H9 (cell line): Measurements from ENCODE around the gene GRK1. TPM values are rescaled to one million over a fixed set of nuclear protein-coding genes. Genes with fewer than 3 reads are reported as not detected.

Experiments
- DNase-seq: peaks from one replicate; pipeline ENCODE4 v3.0.0-alpha.2; 2017
- H2AFZ ChIP-seq: one replicate; pipeline ENCODE4 v1.6.1; 2013; ENCODE audit warnings: mild to moderate bottlenecking, low read length, control low read depth, moderate library complexity
- H2AK5ac ChIP-seq: 2 replicates; pipeline ENCODE4 v1.6.1; 2013; ENCODE audit warnings: low read length, control low read depth, mixed read lengths; ENCODE audit not compliant: insufficient read length
- H2BK120ac ChIP-seq: one replicate; pipeline ENCODE4 v1.6.1; 2013; ENCODE audit warnings: low read depth, mild to moderate bottlenecking, low read length, control low read depth, inconsistent platforms; ENCODE audit not compliant: poor library complexity, severe bottlenecking
- H2BK12ac ChIP-seq: 2 replicates; pipeline ENCODE4 v1.6.1; 2013; ENCODE audit warnings: low read length, control low read depth, mixed read lengths, low read depth; ENCODE audit not compliant: insufficient read length
- H2BK15ac ChIP-seq: 2 replicates; pipeline ENCODE4 v1.6.1; 2013; ENCODE audit warnings: low read depth, low read length, control low read depth
- H2BK20ac ChIP-seq: one replicate; pipeline ENCODE4 v1.6.1; 2013; ENCODE audit warnings: low read depth, mild to moderate bottlenecking, low read length, control low read depth, inconsistent platforms; ENCODE audit not compliant: poor library complexity, severe bottlenecking
- H2BK5ac ChIP-seq: 2 replicates; pipeline ENCODE4 v1.6.1; 2013; ENCODE audit warnings: low read length, control low read depth, mixed read lengths; ENCODE audit not compliant: insufficient read length
- H3K14ac ChIP-seq: 2 replicates; pipeline ENCODE4 v1.6.1; 2013; ENCODE audit warnings: low read length, control low read depth; ENCODE audit not compliant: insufficient read depth
- H3K18ac ChIP-seq: 2 replicates; pipeline ENCODE4 v1.6.1; 2013; ENCODE audit warnings: low read depth, mild to moderate bottlenecking, mixed read lengths, low read length, control low read depth; ENCODE audit not compliant: insufficient read length
- H3K23ac ChIP-seq: 2 replicates; pipeline ENCODE4 v1.6.1; 2013; ENCODE audit warnings: low read length, control low read depth, mixed read lengths, low read depth; ENCODE audit not compliant: insufficient read length
- H3K23me2 ChIP-seq: 2 replicates; pipeline ENCODE4 v1.6.1; 2013; ENCODE audit warnings: low read depth, mild to moderate bottlenecking, mixed read lengths, low read length, control low read depth; ENCODE audit not compliant: insufficient read length, poor library complexity, severe bottlenecking
- H3K27ac ChIP-seq: 2 replicates; pipeline ENCODE4 v1.5.1; 2013; ENCODE audit warnings: low read length, control low read depth, mixed read lengths, low read depth; ENCODE audit not compliant: insufficient read length
- H3K27me3 ChIP-seq: 2 replicates; pipeline ENCODE4 v1.6.1; 2013; ENCODE audit warnings: low read length, control low read depth, inconsistent platforms; ENCODE audit not compliant: insufficient read depth
- H3K4ac ChIP-seq: 2 replicates; pipeline ENCODE4 v1.6.1; 2013; ENCODE audit warnings: low read depth, mild to moderate bottlenecking, control low read depth, inconsistent platforms, low read length, moderate library complexity
- H3K4me1 ChIP-seq: 2 replicates; pipeline ENCODE4 v1.6.1; 2013; ENCODE audit warnings: low read length, control low read depth, inconsistent platforms; ENCODE audit not compliant: insufficient read depth
- H3K4me2 ChIP-seq: 2 replicates; pipeline ENCODE4 v1.6.1; 2013; ENCODE audit warnings: low read length, control low read depth, mixed read lengths; ENCODE audit not compliant: insufficient read length, insufficient read depth
- H3K56ac ChIP-seq: 2 replicates; pipeline ENCODE4 v1.6.1; 2013; ENCODE audit warnings: low read depth, mild to moderate bottlenecking, mixed read lengths, low read length, control low read depth; ENCODE audit not compliant: insufficient read length
- H3K79me1 ChIP-seq: 2 replicates; pipeline ENCODE4 v1.6.1; 2013; ENCODE audit warnings: low read depth, mild to moderate bottlenecking, moderate library complexity, low read length, control low read depth, inconsistent platforms; ENCODE audit not compliant: insufficient read depth, poor library complexity, severe bottlenecking
- H3K79me2 ChIP-seq: 2 replicates; pipeline ENCODE4 v1.6.1; 2013; ENCODE audit warnings: low read length, control low read depth, inconsistent platforms; ENCODE audit not compliant: insufficient read depth
- H3K9ac ChIP-seq: 2 replicates; pipeline ENCODE4 v1.6.1; 2013; ENCODE audit warnings: low read length, control low read depth, mixed read lengths; ENCODE audit not compliant: insufficient read length; ENCODE audit errors: extremely low read depth
- H3K9me3 ChIP-seq: one replicate; pipeline ENCODE4 v1.6.1; 2013; ENCODE audit warnings: low read depth, low read length, inconsistent platforms; ENCODE audit not compliant: control insufficient read depth
- H3T11ph ChIP-seq: one replicate; pipeline ENCODE4 v1.6.1; 2013; ENCODE audit warnings: mild to moderate bottlenecking, low read length, control low read depth, inconsistent platforms
- H4K20me1 ChIP-seq: one replicate; pipeline ENCODE4 v1.6.1; 2013; ENCODE audit not compliant: control insufficient read depth, insufficient read length, insufficient read depth
- H4K5ac ChIP-seq: 2 replicates; pipeline ENCODE4 v1.6.1; 2013; ENCODE audit warnings: low read depth, mild to moderate bottlenecking, mixed read lengths, low read length, control low read depth; ENCODE audit not compliant: insufficient read length
- H4K8ac ChIP-seq: replicated peaks from 2 replicates; pipeline ENCODE4 v1.6.1; 2013; ENCODE audit warnings: low read length, control low read depth, mixed read lengths, low read depth; ENCODE audit not compliant: insufficient read length
- H4K91ac ChIP-seq: 2 replicates; pipeline ENCODE4 v1.6.1; 2013; ENCODE audit warnings: low read depth, mild to moderate bottlenecking, moderate library complexity, mixed read lengths, low read length, control low read depth; ENCODE audit not compliant: insufficient read length
- H3K27ac Mint-ChIP-seq, 3 experiments: 2 replicates in 2 of 3; 3 replicates in 1 of 3; pipeline ENCODE4 v1.8.0; 2020 to 2021; ENCODE audit warnings: mixed read lengths in 3 of 3, mild to moderate bottlenecking in 1 of 3, moderate library complexity in 1 of 3
- H3K27me3 Mint-ChIP-seq: 2 replicates; pipeline ENCODE4 v1.8.0; 2021; ENCODE audit warnings: low read depth, mild to moderate bottlenecking, moderate library complexity, mixed read lengths
- H3K36me3 Mint-ChIP-seq, 3 experiments: 2 replicates in 2 of 3; 3 replicates in 1 of 3; pipeline ENCODE4 v1.8.0; 2020 to 2021; ENCODE audit warnings: low read depth in 3 of 3, mixed read lengths in 3 of 3; ENCODE audit not compliant: insufficient read depth in 1 of 3
- H3K4me1 Mint-ChIP-seq, 2 experiments: 2 replicates each; pipeline ENCODE4 v1.8.0; 2020; ENCODE audit warnings: mixed read lengths in 2 of 2
- H3K4me3 Mint-ChIP-seq, 2 experiments: 2 replicates in 1 of 2; 3 replicates in 1 of 2; pipeline ENCODE4 v1.8.0; 2020 to 2021; ENCODE audit warnings: mild to moderate bottlenecking in 2 of 2, mixed read lengths in 2 of 2, moderate library complexity in 1 of 2
- H3K9me3 Mint-ChIP-seq, 2 experiments: 2 replicates in 1 of 2; 3 replicates in 1 of 2; pipeline ENCODE4 v1.8.0; 2020; ENCODE audit warnings: mild to moderate bottlenecking in 2 of 2, mixed read lengths in 2 of 2, moderate library complexity in 1 of 2
- CTCF ChIP-seq: fragments of 200-600 bp; sonication (generic); conservative IDR thresholded peaks from 3 replicates; pipeline ENCODE4 v1.8.0; 2021; ENCODE audit warnings: antibody characterized with exemption, mild to moderate bottlenecking
- WGBS: extraction: QIAGEN DNeasy Blood & Tissue Kit; methylation state at CpG from one replicate; pipeline ENCODE4 v1.1.7; 2013; ENCODE audit warnings: missing lambda C conversion rate, low lambda C conversion rate, mixed read lengths; ENCODE audit not compliant: insufficient read length; ENCODE audit errors: extremely low coverage; 5-methylcytosine and 5-hydroxymethylcytosine counted together
- total RNA-seq: library from RNA; stranded (reverse); gene quantifications from 2 replicates; pipeline ENCODE4 v1.2.1, GENCODE V29; 2021

Gene GRK1
- total RNA-seq, 1 experiment from 2014 or later, result 0.31 TPM

GRCh38 chr13:113748862-113749451, 81.9 kb downstream of the GRK1 start:
- Histone ChIP-seq H2BK12ac (no peak overlapping the region), H4K8ac (no peak overlapping the region), H2BK5ac (no peak overlapping the region), H3K4me2 (no peak overlapping the region), H2BK120ac (no peak overlapping the region), H3K14ac (no peak overlapping the region), H3K23ac (no peak overlapping the region), H4K5ac (no peak overlapping the region), H4K20me1 (no peaks in the 10 kb centered on the region), H3K56ac (no peak overlapping the region), H3K79me1 (no peaks in the 10 kb centered on the region), H2AK5ac (no peak overlapping the region), H3K4ac (no peak overlapping the region), H3K9me3 (no peaks in the 10 kb centered on the region), H2BK15ac (no peak overlapping the region), H3K18ac (no peak overlapping the region), H3K9ac (no peak overlapping the region), H3K27ac (no peak overlapping the region), H2BK20ac (no peak overlapping the region), H3K4me1 (no peaks in the 10 kb centered on the region), H3K23me2 (no peaks in the 10 kb centered on the region), H3K79me2 (no peaks in the 10 kb centered on the region), H3T11ph (no peak overlapping the region), H4K91ac (no peak overlapping the region), H2AFZ (no peak overlapping the region), H3K27me3 (no peaks in the 10 kb centered on the region)
- no peak for DNase-seq
- Mint-ChIP-seq H3K4me3 (no peak overlapping the region), H3K4me1 (peaks cover 0 to 3% of the 10 kb centered on the region in 2 experiments; a peak in 1 of 4 replicates), H3K27ac (no peak overlapping the region), H3K27me3 (peaks cover 6% of the 10 kb centered on the region), H3K36me3 (peaks cover 0 to 10% (median 3%) of the 10 kb centered on the region in 3 experiments; a peak in 3 of 7 replicates), H3K9me3 (peaks cover 10 to 11% of the 10 kb centered on the region in 2 experiments; a peak in 4 of 5 replicates)
- whole genome bisulfite sequencing, result no CpG with 5 or more reads among the region's 22 CpGs
- TF ChIP-seq CTCF, result no peak
